ENCODE results near the gene CD300LD. TPM values are rescaled to one million over a fixed set of nuclear protein-coding genes. Genes with fewer than 3 reads are reported as not detected.
"Not testable (repeated sequence)": the region's sequence is repeated elsewhere in the genome, so short reads cannot be mapped to it uniquely, and the experiment has no call there.

Gene CD300LD
- polyA plus RNA-seq (ENCODE audit: insufficient read length) = not detected

DNA sequence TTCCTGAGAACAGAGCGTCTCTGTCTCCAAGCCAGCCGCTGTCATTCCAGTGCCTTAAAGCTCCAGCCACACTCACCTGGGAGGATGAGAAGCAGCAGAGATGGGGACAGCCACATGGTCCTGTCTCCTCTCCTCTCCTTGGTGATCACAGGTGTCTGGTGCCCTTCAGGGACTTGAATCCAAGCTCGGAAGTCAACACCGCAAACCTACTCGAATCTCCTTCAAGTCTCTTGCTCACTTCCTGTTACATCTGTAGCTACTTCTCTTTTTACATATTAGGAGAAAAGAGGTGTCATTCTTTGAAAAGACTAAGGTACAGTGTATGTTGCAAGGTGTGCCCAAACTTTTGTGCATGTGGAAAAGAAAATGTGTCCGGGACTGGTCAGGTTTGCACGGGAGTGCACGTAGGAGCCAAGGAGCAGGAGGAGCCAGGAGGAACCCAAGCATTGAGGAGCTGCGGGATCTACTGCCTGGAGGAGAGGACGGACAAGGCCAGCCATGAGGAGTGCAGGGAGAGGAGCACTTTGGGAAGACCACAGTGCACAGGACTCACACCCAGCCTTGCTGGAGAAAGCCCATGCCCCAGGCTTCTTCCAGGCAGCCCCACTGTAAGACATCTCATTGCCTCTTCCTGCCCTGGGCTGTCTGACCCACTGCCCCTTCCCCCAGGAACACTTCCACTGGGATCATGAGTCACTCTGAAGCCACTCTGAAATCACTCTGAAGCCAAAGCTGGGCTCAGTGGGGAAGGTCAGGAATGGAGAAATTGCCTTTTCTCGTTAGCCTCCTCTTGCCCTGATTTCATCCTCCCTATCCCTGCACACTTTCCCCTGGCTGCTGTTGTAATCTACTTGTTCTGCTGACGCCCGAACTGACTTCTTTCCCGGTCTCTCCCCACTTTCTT lies at the start of gene CD300LD:
TSS of gene CD300LD (minus strand) at position 197 of the 904 bp plus-strand sequence. CDS start at position 116, 81 bp downstream.
- no peak for DNase-seq

DNA sequence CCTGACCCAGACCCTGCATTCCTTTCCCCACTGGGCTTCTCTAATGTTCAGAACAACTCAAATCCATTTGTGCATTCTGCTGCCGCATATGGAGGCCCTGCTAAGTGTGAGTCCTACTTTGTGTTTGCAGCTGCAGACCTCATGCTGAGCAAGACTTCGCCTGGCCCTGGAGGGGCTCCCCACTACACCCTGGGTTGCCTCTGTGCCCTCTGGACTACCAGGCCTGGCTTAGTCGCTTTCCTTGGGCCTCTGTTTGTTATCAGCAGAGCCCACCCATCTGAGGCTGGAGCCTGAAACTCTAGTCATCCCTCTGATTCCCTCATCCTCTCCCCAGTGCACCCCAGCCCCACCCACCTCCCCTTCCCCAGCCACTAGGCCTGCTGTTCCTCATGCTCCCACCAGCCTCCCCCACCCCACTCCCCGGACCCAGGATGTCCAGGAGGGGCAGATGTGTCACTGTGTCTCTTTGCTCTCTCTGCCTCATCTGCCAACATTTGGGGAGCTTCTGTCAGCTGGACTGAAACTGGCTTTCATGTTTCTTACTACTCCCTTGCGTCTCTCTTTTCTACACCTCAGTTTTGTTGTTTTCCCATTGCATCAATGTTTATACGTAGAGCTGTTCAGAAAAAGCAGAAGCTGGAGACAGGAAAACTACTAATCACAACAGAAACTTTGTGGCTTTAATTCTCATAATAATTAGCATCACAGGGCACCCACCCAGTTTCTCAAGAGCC lies 49.3 kb upstream of the CD300LD start:
- no peak for DNase-seq

DNA sequence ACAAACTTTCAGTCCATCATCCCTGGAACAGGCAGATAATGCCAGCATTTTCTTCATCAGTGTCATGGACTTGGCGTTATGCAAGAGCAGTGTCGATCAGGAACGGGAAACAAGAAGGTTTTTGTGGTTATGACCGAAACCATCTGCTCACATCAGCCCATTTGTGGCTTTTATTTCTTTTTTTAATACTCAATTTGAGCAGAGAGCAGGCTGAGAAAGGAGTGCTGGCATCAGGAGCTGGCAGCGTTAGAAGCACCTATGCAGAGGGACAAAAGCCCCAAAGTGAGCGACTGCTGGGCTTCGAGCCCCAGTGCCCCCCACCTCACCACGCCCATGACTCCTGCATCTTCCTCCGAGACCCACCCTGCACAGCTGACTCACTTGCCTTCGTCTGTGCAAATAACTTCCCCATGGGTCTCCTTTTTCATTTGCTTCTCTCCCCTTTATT lies 47.6 kb upstream of the CD300LD start:
- DNase-seq = no peak

DNA sequence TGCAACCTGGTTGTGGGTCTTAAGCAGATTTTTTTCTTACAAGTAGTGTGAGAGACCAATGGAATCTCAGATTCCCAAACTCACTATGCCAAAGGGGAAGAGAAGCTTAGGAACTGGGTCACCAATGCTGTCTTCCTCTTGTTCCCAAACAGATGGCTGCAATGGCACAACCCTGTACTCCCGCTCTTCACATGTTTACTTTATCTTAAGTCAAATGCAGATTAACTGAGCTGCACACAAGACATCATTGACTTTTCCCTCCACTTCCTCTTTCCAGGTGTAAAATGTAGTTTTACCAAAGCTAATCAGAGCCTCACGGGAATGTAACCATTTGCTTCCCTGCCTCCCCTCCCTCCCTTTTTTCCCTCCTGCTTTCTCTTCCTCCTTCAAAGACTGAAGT lies 45.8 kb upstream of the CD300LD start:
- DNase-seq = no peak

DNA sequence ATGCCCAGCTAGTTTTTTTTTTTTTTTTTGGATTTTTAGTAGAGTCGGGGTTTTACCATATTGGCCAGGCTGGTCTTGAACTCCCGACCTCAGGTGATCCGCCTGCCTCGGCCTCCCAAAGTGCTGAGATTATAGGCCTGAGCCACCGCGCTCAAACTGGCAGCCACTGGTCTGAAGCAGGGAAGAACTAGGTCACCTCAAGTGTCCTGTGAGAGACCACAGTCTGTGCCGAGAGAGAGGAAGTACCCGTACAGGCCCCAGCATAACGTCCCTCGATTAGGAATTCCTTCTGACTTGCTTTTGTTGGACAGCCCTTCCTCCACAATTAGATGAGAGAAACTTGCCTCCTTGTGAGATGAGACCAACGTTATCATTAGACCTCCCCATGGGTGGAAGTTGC lies 45.2 kb upstream of the CD300LD start:
- no peak for DNase-seq

DNA sequence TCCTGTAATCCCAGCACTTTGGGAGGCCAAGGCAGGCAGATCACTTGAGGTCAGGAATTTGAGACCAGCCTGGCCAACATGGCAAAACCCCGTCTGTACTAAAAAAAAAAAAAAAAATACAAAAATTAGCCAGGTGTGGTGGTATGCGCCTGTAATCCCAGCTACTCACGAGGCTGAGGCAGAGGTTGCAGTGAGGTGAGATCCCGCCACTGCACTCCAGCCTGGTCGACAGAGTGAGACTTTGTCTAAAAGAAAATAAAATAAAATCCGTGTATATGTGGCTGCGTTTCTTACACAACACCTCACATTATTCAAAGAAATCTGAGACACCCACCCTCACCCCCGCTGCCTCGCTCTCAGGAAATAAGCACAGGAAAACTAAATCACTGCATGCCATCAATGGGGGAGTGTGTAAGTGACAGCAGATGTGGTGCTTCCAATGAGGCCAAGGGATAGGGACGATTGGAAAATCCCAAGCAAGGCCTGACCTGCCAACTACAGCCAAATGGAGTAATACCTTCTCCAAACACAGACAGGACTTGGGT lies 44.5 kb upstream of the CD300LD start:
- not testable (repeated sequence) for DNase-seq

DNA sequence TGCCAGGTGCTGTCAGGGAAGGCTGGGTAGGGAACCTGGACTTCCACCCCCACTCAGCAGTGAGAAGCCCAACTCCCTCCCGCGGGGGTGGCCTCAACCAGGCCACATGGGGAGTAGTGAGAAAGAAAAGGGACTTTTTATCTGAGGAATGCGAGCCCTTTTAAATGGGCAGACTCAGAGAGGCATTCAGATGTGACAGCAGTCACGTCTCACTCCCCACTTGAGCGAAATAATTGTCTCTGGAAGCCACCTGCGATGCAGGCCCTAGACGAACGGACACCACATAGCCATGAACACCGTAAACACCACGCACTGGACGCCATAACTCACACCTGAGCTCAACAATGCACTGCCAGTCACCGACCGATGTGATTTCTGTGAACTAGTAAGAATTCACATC lies 43.3 kb upstream of the CD300LD start:
- no peak for DNase-seq

DNA sequence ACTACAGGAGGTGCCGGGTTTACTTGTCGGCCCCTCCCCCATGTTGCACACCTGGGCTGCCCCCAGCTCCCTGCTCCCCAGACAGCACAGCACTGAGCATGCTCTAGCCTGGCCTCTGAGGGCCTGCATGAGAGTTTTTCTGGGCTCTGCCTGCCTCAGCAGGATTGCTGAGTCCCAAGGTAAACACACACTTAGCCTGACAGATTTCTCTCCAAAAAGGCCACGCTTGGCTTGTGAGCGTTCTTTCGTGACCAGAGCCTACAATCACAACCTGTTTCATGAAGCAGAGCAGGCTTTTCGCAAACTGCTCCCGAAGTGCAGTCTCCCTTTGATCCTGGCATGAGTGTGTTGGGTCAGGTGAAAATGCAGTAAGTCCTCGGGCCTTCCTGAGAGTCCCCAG lies 41.2 kb upstream of the CD300LD start:
- no peak for DNase-seq

DNA sequence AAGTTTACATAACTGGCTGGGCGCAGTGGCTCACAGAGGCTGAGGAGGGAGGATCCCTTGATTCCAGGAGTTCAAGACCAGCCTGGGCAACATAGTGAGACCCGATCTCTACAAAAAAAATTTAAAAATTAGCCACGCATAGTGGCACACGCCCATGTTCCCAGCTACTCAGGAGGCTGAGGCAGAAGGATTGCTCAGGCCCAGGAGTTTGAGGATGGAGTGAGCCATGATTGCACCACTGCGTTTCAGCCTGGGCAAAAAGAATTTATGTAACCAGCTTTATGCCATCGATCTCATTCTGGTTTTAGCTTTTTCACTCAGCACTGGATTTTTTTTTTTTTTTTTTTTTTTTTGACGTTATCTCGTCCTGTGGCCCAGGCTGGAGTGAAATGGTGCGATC lies 40.5 kb upstream of the CD300LD start:
- no peak for DNase-seq

DNA sequence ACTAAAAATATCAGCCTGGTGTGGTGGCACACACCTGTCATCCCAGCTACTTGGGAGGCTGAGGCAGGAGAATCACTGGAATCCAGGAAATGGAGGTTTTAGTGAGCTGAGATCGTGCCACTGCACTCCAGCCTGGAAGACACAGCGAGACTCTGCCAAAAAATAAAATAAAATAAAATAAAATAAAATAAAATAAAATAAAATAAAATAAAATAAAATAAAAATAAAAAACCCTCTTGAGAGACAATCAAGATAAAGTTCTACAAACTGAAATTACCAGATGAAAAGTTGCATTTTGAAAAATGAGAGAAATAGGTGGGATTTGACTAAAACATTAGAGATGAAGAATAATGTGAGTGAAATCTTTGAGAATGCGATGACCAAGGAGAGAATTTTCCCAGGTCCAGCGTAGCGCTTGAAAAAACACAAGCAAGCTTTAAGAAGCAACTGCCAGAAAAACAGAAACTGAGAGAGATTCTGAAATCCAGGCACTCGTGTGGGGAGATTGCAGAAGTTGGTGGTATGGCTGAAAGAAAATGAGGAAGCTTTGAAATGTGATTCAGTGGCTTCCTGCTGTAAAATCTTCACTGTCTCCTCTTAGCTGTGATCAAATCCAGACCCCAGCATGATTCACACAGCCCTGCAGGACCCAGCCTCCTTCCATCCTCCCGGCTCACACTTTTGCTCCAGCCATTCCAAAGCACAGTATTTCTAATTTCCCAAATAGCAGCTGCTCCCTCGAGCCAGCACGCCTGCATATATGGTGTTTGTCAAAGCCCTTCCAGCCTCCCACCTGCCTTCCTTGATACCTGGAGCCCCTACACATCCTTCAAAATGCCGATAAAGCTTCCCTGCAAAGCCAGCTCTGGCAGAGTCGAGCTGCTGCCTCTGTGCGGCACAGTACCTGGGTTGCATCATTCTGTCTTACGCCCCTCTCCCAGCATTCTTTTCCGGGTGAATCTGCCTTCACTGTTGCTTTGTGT lies 39.7 kb upstream of the CD300LD start:
- peak; percentile 12 for DNase-seq

DNA sequence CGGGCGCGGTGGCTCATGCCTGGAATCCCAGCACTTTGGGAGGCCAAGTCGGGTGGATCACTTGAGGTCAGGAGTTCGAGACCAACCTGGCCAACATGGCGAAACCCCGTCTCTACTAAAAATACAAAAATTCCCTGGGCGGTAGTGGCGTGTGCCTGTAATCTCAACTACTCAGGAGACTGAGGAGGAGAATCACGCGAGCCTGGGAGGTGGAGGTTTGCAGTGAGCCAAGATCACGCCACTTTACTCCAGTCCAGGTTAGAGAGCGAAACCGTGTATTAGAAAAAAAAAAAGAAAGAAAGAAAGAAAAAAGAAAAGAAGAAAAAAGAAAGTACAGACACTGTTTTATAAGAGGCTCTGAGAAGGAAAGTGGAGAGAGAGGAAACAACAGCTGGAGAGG lies 38.2 kb upstream of the CD300LD start:
- not testable (repeated sequence) for DNase-seq

DNA sequence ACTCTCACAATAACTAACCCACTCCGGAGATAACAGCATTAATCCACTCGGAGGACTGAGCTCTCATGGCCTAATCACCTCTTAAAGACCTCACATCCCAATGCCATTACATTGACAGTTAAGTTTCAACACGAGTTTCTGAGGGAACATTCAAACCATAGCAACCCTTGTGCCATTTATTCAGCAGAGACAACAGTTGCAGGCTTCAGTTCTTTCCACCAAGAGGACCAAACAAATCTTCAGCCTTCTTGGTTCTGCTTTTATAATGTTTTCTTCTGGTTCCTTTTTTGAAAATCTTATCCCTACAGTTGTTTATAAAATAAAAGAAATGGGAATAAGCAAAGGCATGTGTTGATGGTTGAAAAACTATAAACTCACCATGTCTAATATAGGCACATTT lies 33.6 kb upstream of the CD300LD start:
- DNase-seq = no peak

DNA sequence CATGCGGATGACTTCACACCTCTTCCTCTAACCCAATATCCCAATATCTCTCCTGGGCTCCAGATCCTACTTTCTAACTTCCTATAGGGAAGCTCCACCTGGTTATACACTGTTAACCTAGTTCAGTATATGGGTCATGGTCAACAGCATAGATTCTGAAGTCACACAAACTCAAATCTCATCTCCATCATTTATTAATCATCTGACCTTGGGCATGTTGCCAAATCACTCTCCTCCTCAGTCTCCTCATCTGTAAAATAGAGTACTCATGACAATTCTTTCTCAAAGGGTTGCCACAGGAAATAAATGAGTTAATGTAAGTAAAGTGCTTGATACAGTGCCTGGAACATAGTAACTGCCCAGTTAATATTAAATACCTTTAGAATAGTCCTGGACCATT lies 32.0 kb upstream of the CD300LD start:
- no peak for DNase-seq

DNA sequence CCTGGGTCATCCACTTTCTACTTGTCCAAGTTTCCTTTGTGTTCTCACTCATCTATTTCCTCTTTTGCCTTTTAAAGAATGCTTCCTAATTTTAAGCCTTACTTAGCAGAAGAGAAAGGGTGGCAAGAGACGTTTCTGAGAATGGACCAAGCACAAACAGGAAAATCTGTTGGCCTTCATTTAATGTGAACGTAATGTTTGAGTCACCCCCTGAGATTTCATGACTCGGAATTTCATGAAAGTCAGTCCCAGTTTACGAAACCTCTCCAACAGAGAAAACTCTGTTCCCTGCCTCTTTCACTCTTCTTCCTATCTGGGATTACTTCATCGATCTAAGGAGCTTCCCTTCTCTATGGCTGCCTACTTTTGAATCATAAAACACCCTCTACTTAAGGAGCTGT lies 31.6 kb upstream of the CD300LD start, which contains the start of gene CD300E:
TSS of gene CD300E (minus strand) at position 46 of the 401 bp plus-strand sequence. CDS start 117 bp downstream, outside the sequence.
- no peak for DNase-seq

DNA sequence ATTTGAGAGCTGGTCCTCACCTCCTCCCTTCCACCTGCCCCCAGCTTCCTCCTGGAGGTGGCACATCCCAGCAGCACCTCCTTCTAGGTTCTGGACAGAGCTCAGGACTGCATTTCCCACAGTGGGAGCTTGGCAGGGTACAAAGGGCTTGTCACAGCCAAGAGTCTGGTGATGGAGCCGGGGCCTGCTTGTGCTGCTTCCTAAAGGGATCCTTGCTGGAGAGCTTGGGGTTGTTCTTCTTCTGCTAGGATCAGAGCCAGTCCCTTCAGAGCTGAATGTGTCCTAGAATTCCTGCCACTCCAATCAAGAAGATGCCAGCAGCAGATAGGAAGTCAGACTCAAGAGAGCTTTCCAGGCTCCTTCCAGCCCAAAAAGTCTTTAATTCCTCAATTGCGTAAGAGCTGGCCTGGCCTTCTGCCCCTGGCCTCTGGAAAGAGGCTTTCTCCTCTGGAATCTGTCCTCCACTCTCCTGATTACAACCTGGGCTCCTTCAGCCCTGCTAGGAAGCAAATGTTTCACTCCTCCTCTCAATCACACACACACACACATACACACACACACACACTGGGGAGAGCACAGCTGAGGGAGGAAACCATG lies 27.1 kb upstream of the CD300LD start:
- DNase-seq = no peak

DNA sequence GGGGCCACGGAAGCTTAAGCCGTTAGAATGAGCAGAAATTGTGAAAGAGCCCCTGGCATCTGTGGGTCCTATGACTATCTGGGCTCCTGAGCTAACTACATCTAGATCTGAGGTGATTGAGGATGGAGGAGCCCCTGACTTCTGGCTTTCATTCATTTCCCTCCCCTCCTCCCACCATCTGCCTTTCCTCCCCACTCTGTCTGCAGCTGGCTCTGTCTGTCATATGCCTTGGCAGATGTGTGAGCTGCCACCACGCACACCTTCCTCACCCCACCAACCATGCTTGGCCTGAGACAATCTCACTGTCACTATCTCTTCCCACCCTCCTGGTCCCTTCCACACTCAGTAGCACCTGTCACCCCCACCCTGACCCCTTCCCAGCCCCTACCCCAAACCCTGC lies 26.4 kb upstream of the CD300LD start:
- no peak for DNase-seq

DNA sequence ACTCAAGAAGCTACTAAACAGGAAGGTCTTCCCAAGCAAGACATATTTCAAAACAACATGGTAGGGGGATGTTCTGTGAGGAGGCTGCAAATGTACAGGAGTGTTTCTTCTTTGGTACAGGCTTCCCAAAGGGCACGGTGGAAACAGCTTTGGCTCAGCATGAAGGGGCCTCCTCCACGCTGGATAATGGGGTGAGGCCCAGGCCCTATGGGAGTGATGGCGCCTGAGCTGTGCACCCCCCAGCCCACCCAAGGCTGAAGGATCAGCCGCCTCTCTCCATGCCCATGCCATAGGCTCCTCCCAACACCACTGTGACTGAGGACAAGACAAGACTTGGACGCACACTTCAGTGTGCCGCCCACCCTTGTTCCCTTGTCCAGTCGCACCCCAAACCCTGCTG lies 24.6 kb upstream of the CD300LD start:
- no peak for DNase-seq

DNA sequence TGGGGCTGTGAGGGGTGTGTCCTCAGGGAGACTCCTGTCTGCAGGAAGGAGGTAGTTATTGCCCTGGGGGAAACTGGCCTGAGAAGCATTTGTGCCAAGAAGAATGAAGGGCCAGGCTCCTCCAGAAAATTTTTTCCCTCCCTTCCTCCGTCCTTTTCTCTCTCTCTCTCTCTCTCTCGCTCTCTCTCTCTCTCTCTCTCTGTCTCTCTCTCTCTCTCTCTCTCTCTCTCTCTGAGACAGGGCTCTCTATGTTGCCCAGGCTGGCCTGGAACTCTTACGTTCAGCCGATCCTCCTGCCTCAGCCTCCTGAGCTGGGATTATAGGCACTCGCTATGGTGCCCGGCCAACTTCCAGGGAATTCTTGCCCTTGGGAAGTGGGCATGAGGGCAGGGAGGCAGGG lies 20.0 kb upstream of the CD300LD start:
- no peak for DNase-seq

DNA sequence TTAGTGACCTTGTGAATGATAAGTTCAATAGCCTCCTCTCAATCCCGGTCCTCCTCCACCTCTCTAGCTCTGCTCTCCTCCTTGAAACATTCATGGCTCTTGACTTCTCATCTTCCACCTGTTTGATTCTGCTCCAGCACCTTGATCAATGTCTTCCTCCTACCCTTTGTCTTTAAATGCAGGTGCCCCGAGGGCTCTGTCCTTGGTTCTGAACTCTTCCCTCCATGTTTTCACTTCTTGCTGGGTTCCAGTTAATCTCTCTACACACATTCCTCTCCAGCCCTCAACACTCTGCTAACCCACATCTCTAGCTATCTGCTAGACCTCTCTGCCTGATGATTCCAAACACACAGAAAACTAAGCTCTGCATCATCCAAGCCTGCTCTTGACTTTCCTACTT lies 18.0 kb upstream of the CD300LD start:
- DNase-seq = no peak

DNA sequence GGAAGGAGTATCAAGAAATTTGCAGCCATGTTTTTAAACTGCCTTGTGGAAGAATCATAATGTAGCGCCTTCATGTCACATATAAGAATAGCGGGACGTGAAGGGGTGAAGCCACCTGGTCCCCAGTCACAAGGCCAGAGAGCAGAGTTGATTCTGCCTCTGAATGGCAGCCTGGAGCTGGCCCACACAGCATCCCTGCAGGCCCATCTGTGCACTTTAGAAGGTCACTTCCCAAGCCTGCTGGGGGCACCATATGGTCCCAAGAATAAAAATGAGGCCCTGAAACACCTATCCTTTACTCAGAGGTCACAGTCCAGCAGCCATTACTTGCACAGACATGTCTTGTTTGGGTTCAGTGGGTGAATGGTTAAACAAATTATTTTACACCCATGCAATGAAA lies 16.4 kb upstream of the CD300LD start:
- DNase-seq = no peak

DNA sequence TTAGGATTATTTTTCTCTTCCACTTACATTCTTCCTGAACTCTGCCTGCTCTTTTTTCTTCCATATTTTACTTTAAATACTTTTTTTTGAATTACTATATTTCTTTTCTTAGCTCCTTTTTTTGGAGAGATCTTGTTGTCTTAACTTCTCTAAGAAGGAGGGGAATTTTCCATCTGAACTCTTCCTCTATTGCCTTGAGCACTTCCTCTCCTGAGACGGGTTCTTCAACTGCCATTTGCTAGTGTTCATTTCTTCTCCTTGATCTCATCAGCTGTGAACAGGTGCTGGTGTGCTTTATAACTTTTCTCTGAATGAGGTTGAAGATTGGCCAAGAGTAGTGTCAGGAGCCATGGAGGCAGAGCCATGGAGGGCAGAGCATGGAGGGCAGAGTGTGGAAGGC lies 15.1 kb upstream of the CD300LD start:
- DNase-seq = no peak

DNA sequence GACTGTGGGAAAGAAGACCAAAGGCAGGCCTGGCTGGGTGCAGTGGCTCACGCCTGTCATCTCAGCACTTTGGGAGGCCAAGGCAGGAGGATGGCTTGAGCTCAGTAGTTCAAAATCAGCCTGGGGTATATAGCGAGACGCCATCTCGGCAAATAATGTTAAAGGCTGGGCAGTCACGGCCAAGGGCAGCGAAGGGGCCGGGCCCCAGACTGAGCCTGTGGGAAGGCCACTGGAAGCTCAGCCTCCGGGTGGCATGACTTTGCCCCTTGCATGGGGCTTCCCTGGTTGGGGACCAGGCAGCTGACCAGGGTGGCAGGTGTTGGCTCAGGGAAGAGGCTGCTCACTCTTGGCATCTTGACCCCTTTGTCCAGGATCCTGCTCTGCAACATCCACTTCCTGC lies 14.0 kb upstream of the CD300LD start:
- DNase-seq = no peak

Measured in hindlimb muscle (tissue), 1 donor.